Measurements from ENCODE around the gene DNAJB9. TPM values are rescaled to one million over a fixed set of nuclear protein-coding genes. Genes with fewer than 3 reads are reported as not detected.

DNAJB9 gene
- total and polyA plus RNA-seq, 9 of the 15 experiments (the other 6 are each of a cell fraction or from before 2014, with no cell fraction given), result 4.3 to 34.2 (median 9.6) TPM

DNA sequence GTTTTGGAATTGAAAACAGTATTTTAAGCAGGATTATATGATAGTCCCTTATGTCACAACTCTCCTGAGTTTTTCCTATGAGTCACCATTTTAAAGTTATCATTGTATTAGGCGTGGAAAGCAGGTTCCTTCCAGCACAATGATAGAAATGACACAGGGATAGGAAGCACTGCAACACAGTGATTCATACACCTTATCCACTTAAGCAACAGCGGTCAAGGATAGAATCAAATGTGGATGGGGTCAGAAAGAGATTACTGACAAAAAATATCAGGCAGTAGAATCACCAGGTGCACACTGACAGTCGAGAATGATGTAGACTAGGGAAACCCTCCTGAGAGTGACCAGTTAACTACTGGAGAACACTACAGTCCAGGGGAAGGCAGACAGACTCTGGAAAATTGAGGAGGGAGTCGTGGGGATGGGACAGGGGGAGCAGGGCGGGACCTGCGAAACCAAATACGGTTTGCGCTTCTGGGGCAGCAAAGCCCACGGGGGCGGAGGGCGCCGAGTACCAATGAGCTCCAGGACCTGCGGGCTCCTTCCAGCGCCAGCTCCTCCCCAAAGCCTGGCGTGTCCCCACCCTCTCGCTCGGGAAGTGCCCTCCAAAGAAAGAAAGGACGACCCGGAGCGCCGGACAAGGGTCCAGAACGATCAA is 44.2 kb upstream of the DNAJB9 start:
- Histone ChIP-seq H3K27ac (ENCODE audit: extremely low read depth, low read depth, low read length) (peak overlapping the region; percentile 84), H3K9me3 (replicated peaks; ENCODE audit: control insufficient read depth, insufficient read depth, low read depth, low read length) (no peaks in the 10 kb centered on the region), H4K20me1 (replicated peaks; ENCODE audit: control insufficient read depth, insufficient read depth, low read length) (peaks cover 6% of the 10 kb centered on the region; the same call in 1 of the 2 replicates), H3K36me3 (ENCODE audit: control insufficient read depth, insufficient read depth, low read length) (no peaks in the 10 kb centered on the region), H2AFZ (ENCODE audit: low read depth, low read length) (peak overlapping the region; percentile 89), H3K79me2 (ENCODE audit: control insufficient read depth, insufficient read depth, low read length) (peaks cover 40% of the 10 kb centered on the region), H3K4me3 (peak overlapping the region; percentile 67), H3K4me2 (ENCODE audit: insufficient read depth, low read length) (peak overlapping the region; percentile 96), H3K27me3 (ENCODE audit: control insufficient read depth in 2 of 2, insufficient read depth in 2 of 2, low read length in 2 of 2) (no peaks in the 10 kb centered on the region), H3K9me1 (ENCODE audit: control insufficient read depth, insufficient read depth, low read length) (no peaks in the 10 kb centered on the region), H3K9ac (ENCODE audit: insufficient read depth in 1 of 2, low read depth in 2 of 2, low read length in 2 of 2) (peak overlapping the region; percentile 74 to 89), H3K4me1 (replicated peaks in 1 of 2; ENCODE audit: control insufficient read depth in 2 of 2, insufficient read depth in 2 of 2, low read length in 2 of 2) (peaks cover 11 to 24% of the 10 kb centered on the region in 2 experiments; a peak in 4 of 5 replicates)
- under 1% methylated on average over 17 of the region's 22 CpGs for WGBS (ENCODE audit: insufficient coverage, low coverage, missing lambda C conversion rate)
- CTCF ChIA-PET (ENCODE audit: low intra/inter-chr PET ratio), result interaction anchor here (0.7 kb wide), 1 partner anchor 13 kb away, joined by 3 read pairs; no protein-coding TSS in a partner anchor
- POLR2A ChIA-PET, result interaction anchor here (0.5 to 3.1 kb wide), 17 partner anchors 8 to 1518 kb away, joined by 3 to 19 read pairs (median 3); partner anchors contain the start of genes DNAJB9 and THAP5
- ATAC-seq (peak; percentile 73), FAIRE-seq (peak; percentile 11), DNase-seq (ENCODE audit: extremely low read depth in 1 of 4, low spot score in 3 of 4) (peak; percentile 66 to 84 (median 82))
- intact Hi-C loops (cut with micrococcal nuclease), result no loop called here
- BruUV-seq (replicated peaks), result TSS peak; percentile 72
- in situ Hi-C loops (cut with MboI), result no loop called here
- TF ChIP-seq RCOR1 (IDR thresholded peaks at IDR 0.05; ENCODE audit: borderline replicate concordance in 1 of 2, low read depth in 2 of 2, low read length in 2 of 2) (peak in 1 of 2 experiments; percentile 73; a peak in 2 of 4 replicates), STAT5A (IDR thresholded peaks at IDR 0.05; ENCODE audit: borderline replicate concordance, low read length) (0 out of 2 replicates have a peak, but pooled peaks have one; percentile 16), ZNF57 (CRISPR knock-in tag; IDR thresholded peaks at IDR 0.05) (0 out of 2 replicates have a peak, but pooled peaks have one; percentile 53), HNRNPK (IDR thresholded peaks at IDR 0.05; ENCODE audit: low read depth, low read length, poor library complexity, severe bottlenecking) (no peak), NCOA2 (IDR thresholded peaks at IDR 0.05; ENCODE audit: partially characterized antibody in 2 of 2) (no peak), CHD1 (IDR thresholded peaks at IDR 0.05; ENCODE audit: low read length) (no peak), ZNF766 (CRISPR knock-in tag; conservative IDR thresholded peaks at IDR 0.05) (no peak), PCBP1 (IDR thresholded peaks at IDR 0.05; ENCODE audit: low read depth, low read length, poor library complexity, severe bottlenecking) (no peak), CEBPG (CRISPR knock-in tag; IDR thresholded peaks at IDR 0.05) (peak; percentile 45; the same call in 1 of the 2 replicates), CEBPG (tag; conservative IDR thresholded peaks at IDR 0.05 in 1 of 2, IDR thresholded peaks at IDR 0.05 in 1 of 2) (peak in 1 of 2 experiments; percentile 56), ARNT (IDR thresholded peaks at IDR 0.05) (0 out of 4 replicates have a peak, but pooled peaks of 1 of the 2 experiments have one; percentile 28), DDX20 (tag; IDR thresholded peaks at IDR 0.05; ENCODE audit: low read depth) (no peak)
- TF ChIP-seq, protein P1, sequence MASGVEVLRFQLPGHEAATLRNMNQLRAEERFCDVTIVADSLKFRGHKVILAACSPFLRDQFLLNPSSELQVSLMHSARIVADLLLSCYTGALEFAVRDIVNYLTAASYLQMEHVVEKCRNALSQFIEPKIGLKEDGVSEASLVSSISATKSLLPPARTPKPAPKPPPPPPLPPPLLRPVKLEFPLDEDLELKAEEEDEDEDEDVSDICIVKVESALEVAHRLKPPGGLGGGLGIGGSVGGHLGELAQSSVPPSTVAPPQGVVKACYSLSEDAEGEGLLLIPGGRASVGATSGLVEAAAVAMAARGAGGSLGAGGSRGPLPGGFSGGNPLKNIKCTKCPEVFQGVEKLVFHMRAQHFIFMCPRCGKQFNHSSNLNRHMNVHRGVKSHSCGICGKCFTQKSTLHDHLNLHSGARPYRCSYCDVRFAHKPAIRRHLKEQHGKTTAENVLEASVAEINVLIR (CRISPR knock-in tag; IDR thresholded peaks at IDR 0.05), result no peak
- TF ChIP-seq, protein P2, sequence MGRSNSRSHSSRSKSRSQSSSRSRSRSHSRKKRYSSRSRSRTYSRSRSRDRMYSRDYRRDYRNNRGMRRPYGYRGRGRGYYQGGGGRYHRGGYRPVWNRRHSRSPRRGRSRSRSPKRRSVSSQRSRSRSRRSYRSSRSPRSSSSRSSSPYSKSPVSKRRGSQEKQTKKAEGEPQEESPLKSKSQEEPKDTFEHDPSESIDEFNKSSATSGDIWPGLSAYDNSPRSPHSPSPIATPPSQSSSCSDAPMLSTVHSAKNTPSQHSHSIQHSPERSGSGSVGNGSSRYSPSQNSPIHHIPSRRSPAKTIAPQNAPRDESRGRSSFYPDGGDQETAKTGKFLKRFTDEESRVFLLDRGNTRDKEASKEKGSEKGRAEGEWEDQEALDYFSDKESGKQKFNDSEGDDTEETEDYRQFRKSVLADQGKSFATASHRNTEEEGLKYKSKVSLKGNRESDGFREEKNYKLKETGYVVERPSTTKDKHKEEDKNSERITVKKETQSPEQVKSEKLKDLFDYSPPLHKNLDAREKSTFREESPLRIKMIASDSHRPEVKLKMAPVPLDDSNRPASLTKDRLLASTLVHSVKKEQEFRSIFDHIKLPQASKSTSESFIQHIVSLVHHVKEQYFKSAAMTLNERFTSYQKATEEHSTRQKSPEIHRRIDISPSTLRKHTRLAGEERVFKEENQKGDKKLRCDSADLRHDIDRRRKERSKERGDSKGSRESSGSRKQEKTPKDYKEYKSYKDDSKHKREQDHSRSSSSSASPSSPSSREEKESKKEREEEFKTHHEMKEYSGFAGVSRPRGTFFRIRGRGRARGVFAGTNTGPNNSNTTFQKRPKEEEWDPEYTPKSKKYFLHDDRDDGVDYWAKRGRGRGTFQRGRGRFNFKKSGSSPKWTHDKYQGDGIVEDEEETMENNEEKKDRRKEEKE (IDR thresholded peaks at IDR 0.05; ENCODE audit: borderline replicate concordance in 1 of 2, control insufficient read depth in 1 of 2, low read depth in 2 of 2, low read length in 1 of 2), result no peak
- TF ChIP-seq, protein P3, sequence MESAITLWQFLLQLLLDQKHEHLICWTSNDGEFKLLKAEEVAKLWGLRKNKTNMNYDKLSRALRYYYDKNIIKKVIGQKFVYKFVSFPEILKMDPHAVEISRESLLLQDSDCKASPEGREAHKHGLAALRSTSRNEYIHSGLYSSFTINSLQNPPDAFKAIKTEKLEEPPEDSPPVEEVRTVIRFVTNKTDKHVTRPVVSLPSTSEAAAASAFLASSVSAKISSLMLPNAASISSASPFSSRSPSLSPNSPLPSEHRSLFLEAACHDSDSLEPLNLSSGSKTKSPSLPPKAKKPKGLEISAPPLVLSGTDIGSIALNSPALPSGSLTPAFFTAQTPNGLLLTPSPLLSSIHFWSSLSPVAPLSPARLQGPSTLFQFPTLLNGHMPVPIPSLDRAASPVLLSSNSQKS (CRISPR knock-in tag; IDR thresholded peaks at IDR 0.05), result 0 out of 2 replicates have a peak, but pooled peaks have one; percentile 34

All from K562 (cell line).